GM21367 (cell line): ENCODE data around the gene MYH15.

Experiments used
- ATAC-seq: cut with Tn5 transposase; IDR thresholded peaks from one replicate; pipeline ENCODE4 v1.9.1; 2021; ENCODE audit not compliant: unreplicated experiment

The MYH15 gene

DNA sequence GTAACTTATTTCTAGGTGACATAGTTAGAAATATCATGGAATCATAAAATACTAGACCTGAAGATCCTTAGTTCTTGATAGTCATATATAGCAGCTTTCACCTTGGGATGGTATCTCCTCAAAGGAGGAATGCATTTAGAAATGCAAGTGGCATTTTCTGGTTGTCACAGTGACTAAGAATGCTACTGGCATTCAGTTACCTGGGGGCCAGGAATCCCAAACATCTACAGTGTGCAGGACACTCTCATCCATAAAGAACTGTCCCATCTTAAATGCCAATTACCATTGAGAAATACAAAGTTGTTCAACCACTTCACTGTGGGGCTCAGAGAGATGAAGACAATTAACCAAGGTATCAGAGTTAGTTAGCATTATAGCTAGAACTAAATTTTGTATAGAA, 36.7 kb downstream of the MYH15 start:
- no peak for ATAC-seq

DNA sequence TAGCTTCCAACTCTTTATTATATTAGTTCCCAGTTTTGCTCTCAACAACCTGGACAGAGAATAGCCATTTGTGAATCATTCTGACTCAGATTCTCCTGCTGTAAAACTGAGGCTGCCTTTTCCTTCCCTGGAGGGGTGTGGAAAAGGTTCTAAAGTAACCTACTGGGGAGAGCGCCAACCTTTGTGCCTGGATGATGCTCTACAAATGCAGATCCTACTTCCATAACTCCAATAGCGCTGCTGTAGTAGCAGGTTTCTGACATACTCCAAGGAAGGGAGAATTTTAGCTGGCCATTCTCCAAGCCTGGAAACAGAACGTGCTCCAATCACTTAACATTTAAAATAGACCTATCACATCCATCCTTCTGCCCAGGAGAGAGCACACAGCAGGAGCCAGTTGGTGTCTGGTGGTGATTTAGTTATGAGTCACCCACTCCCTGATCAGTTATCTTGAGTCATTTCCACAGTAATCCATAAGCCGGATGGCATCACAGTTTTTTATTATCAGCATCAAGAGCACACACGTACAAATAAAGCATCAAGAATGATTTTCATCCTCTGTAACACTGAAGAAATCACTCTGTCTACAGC, 38.3 kb downstream of the MYH15 start:
- ATAC-seq: no peak

DNA sequence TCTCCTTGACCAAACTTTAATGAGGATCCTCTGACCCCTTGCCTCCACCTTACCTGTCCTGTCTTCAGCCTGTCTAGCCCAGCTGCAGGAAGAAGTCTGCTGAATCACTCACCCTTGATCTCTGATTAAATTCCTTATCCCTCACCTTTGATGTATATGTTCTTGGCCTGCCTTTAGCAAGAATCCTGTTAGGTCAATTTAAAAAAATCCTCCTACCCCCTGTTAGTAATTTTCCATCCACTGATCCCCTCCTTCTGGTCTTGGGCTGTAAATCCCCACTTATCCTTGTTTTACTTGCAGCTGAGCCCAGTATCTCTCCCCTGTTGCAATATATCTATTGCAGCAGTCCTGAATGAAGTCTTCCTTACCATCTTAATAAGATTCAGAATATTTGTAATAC, 39.0 kb downstream of the MYH15 start:
- ATAC-seq: no peak

GRCh38 chr3:108469126-108469525, 41.3 kb downstream of the MYH15 start:
- no peak for ATAC-seq

DNA sequence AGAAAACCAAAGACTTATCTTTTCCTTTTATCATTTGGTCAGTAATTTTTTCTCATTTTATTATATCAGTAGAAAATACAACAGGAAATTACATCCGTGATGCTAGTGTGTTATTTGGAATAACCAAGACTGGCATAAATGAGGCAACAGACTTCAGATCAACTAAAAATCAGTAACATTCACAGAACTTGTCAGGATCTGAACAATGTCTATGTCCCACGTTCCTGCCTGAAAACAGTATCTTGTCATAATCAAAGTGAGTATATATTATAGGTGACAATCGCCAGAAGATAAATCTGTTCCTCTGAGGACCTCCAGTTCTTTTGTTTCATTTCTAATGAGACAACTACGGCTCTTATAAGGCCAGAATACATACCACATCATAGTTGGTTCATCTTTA, 41.8 kb downstream of the MYH15 start:
- no peak for ATAC-seq

DNA sequence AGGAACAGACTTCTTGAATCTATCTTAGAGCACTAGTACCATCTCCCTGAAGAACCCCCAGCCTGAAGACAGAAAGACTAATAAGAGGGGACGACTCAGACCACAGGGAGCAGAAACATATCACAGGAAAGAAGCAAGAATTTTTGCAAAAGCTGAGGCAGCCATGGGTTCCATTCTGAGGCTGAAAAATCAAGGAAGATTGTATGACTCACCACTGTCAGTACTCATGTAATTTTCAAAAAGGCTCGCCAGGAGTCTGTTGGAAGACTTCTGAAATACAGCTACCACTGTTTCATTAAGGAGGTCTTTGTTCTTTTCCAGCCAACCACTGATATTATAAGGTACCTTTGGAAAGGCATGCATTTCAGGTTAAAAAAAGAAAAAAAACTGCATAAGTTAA, 47.5 kb downstream of the MYH15 start:
- ATAC-seq: no peak

DNA sequence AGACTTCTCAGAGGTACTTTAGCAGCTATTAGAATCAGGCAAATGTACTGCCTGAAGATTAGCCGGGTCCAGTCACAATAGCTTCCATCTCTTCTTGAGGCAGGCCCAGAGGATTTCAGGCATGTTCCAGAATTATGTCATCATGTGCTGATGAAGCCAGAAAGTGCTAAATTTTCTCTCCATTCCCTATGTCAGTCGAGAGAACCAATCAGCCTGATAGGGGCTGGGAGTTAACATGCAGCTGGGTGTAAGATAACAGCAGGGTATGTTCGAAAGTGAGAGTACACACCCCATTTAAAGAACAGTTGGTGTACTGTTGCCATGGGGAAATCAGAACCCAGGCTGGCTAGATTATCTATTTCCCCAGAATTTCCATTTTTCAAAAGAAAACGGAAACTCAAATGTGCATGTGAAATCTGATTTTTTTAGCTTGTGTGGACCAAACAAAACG, 48.7 kb downstream of the MYH15 start:
- ATAC-seq: peak; percentile 49

DNA sequence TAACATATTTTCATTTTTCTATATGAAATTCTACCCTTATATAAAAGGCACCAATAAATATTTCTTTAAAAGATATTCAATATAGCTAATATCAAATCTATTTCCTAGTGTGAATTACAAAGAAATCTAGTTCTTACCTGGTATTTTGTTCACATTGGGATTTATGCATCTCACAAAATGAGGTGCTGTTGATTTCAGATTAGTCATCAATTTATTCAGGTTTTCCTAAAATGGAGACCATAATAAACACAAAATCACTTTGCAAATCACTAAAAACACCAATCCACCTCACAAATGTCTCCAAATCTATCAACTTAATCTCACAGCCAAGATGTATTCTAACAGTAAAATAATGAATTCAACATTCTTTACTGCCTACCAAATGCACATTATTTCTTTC, 51.2 kb downstream of the MYH15 start:
- ATAC-seq: no peak

GRCh38 chr3:108455212-108455705, 55.1 kb downstream of the MYH15 start:
- no peak for ATAC-seq

DNA sequence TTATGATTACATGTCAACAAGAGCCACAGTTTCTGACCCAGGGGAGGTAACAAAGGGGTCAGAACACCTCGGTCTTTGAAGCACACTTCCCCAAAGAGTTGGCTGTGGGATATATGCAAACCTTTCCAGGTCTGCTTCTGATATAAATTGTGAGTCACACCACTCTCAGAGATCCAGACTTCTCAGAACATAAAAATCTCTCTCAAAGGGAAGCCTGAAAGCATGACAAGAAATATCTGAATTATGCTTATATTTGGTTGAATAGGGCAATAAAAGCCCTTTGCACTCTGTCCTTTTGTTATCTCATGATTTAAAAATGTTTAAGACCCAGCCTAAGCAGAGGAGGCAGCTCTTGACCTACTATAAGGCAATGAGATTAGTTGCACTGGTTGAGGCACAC, 56.8 kb downstream of the MYH15 start:
- ATAC-seq: no peak

- ATAC-seq: no peak
Measured at GRCh38 chr3:108450444-108450843, 60.0 kb downstream of the MYH15 start.

DNA sequence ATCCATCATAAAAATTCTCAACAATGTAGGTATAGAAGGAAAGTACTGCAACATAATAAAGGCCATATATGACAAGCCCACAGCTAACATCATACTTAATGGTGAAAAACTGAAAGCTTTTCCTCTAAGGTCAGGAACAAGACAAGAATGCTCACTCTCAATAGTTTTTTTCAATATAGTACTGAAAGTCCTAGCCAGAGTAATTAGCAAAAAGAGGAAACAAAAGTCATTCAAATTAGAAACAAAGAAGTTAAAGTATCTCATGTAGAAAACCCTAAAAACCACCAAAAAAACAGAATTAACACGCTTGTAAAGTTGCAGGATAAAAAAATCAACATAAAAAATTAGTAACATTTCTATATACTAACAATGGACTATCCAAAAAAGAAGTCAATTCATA, 61.8 kb downstream of the MYH15 start:
- no peak for ATAC-seq

- ATAC-seq: no peak
Measured at GRCh38 chr3:108447096-108447847, 63.1 kb downstream of the MYH15 start.

DNA sequence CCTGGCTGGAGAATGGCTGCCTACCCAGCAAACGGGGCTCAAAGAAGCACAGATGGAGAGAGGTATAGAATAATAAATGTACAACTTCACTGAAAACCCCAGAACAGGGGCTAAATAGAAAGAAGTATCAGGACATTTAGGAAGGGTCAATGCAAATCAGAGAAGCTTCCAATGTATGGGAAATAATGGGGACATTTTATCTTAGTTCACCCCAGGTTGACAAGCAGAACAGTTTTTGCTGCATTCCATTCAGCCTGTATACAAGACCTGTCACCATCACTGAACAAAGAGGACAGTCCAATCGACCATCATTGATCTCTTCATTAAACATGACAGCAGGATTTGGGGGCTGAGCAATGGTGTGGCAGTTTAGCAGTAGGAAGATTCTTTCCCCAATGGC, 68.1 kb downstream of the MYH15 start:
- ATAC-seq: no peak

GRCh38 chr3:108441518-108441917, 68.9 kb downstream of the MYH15 start:
- ATAC-seq: no peak

- no peak for ATAC-seq
Measured at GRCh38 chr3:108441071-108441507, 69.3 kb downstream of the MYH15 start.

- ATAC-seq: no peak
Measured at GRCh38 chr3:108438542-108438941, 71.9 kb downstream of the MYH15 start.

GRCh38 chr3:108437439-108437838, 73.0 kb downstream of the MYH15 start:
- ATAC-seq: no peak

GRCh38 chr3:108433928-108434327, 76.5 kb downstream of the MYH15 start:
- ATAC-seq: no peak

- ATAC-seq: no peak
Measured at GRCh38 chr3:108432431-108432830, 78.0 kb downstream of the MYH15 start.

DNA sequence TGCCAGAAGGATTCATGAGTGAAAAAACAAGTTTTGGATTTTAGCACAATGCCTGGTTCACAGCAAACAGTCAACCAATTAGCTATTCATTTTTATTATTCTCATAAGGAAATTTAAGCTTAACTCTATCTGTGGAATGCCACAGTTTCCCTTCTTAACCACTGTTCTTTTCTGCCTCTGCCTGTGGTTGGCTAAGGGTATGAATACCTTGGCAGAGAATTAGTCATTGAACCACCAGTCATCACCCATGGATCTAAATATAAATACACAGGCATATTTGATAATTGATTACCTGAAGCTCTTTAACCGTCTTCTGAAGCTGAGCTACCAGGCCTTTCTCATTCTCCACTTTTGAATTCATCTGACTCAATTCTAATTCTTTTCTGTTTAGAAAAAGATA, 79.9 kb downstream of the MYH15 start:
- ATAC-seq: no peak

- ATAC-seq: no peak
Measured at GRCh38 chr3:108428586-108428985, 81.8 kb downstream of the MYH15 start.

GRCh38 chr3:108420926-108421325, 89.5 kb downstream of the MYH15 start:
- no peak for ATAC-seq
